K562 (cell line): ENCODE results near the gene IGSF9. TPM values are rescaled to one million over a fixed set of nuclear protein-coding genes. Genes with fewer than 3 reads are reported as not detected.

Experiments used
- CHD4 ChIP-seq: fragments of 200-600 bp; sonication (generic); IDR thresholded peaks from 3 replicates; pipeline ENCODE4 v1.6.1; 2012; ENCODE audit warnings: low read depth, mild to moderate bottlenecking, mixed read lengths, low read length, inconsistent platforms; ENCODE audit not compliant: insufficient read depth, insufficient replicate concordance, poor library complexity, severe bottlenecking
- CTBP1 ChIP-seq: fragments of 450-650 bp; IDR thresholded peaks from 2 replicates; pipeline ENCODE4 v1.6.1; 2016; ENCODE audit warnings: borderline replicate concordance
- FOXJ2 ChIP-seq: fragments of 200-800 bp; sonication (Bioruptor generic); IDR thresholded peaks from 2 replicates; pipeline ENCODE4 v1.6.1; 2016; ENCODE audit warnings: missing genetic modification characterization, missing compliant biosample characterization
- HDAC8 ChIP-seq: fragments of 450-650 bp; IDR thresholded peaks from 2 replicates; pipeline ENCODE4 v1.6.1; 2016; ENCODE audit warnings: mild to moderate bottlenecking, missing genetic modification characterization, moderate library complexity, missing compliant biosample characterization
- HSF4 ChIP-seq: fragments of 250-450 bp; sonication (Bioruptor Pico); IDR thresholded peaks from 2 replicates; pipeline ENCODE4 v2.1.2; 2022; ENCODE audit warnings: mild to moderate bottlenecking, moderate library complexity, borderline replicate concordance
- L3MBTL2 ChIP-seq: fragments of 450-650 bp; IDR thresholded peaks from 2 replicates; pipeline ENCODE4 v1.6.1; 2016; ENCODE audit warnings: mild to moderate bottlenecking, moderate library complexity
- LCOR ChIP-seq: sonication (generic); formaldehyde crosslinking; IDR thresholded peaks from 2 replicates; pipeline ENCODE4 v1.8.0; 2022; ENCODE audit warnings: mild to moderate bottlenecking, missing genetic modification reagents
- MAFK ChIP-seq: IDR thresholded peaks from 2 replicates; pipeline ENCODE4 v1.6.1; 2011; ENCODE audit warnings: low read length, improper control_type of control experiment
- MEIS2 ChIP-seq: fragments of 450-650 bp; IDR thresholded peaks from 2 replicates; pipeline ENCODE4 v1.6.1; 2014; ENCODE audit warnings: mild to moderate bottlenecking; ENCODE audit not compliant: partially characterized antibody
- PHF20 ChIP-seq: fragments of 450-650 bp; IDR thresholded peaks from 2 replicates; pipeline ENCODE4 v1.6.1; 2018; ENCODE audit not compliant: partially characterized antibody
- PKNOX1 ChIP-seq: fragments of 450-650 bp; IDR thresholded peaks from 2 replicates; pipeline ENCODE4 v1.6.1; 2016
- POLR2AphosphoS2 ChIP-seq: IDR thresholded peaks from 2 replicates; pipeline ENCODE4 v1.6.1; 2012; ENCODE audit warnings: low read length, improper control_type of control experiment
- RB1 ChIP-seq: fragments of 450-650 bp; IDR thresholded peaks from 2 replicates; pipeline ENCODE4 v1.6.1; 2017; ENCODE audit warnings: low read depth, mild to moderate bottlenecking
- SMAD4 ChIP-seq: fragments of 250-450 bp; sonication (Bioruptor Pico); conservative IDR thresholded peaks from 2 replicates; pipeline ENCODE4 v1.8.0; 2021; ENCODE audit warnings: inconsistent platforms, mild to moderate bottlenecking, moderate library complexity
- SRSF1 ChIP-seq: fragments of 200-400 bp; formaldehyde crosslinking; IDR thresholded peaks from 2 replicates; pipeline ENCODE4 v1.6.1; 2017; ENCODE audit warnings: mild to moderate bottlenecking, low read depth, low read length, moderate library complexity
- TBL1XR1 ChIP-seq, 2 experiments: IDR thresholded peaks; 2 replicates each; pipeline ENCODE4 v1.6.1; 2012; ENCODE audit warnings: improper control_type of control experiment in 2 of 2, low read length in 2 of 2, mild to moderate bottlenecking in 1 of 2
- TCF7L2 ChIP-seq: fragments of 150-350 bp; IDR thresholded peaks from 2 replicates; pipeline ENCODE4 v1.6.1; 2016; ENCODE audit warnings: low read depth, mild to moderate bottlenecking, low read length, moderate library complexity
- ZBTB7A ChIP-seq: IDR thresholded peaks from 2 replicates; pipeline ENCODE4 v1.6.1; 2011; ENCODE audit warnings: low read depth, mild to moderate bottlenecking, low read length, moderate library complexity, borderline replicate concordance; ENCODE audit not compliant: control insufficient read depth
- ZEB2 ChIP-seq: fragments of 450-650 bp; IDR thresholded peaks from 2 replicates; pipeline ENCODE4 v1.6.1; 2016
- ZHX1 ChIP-seq: fragments of 150-350 bp; conservative IDR thresholded peaks from 2 replicates; pipeline ENCODE4 v1.6.1; 2014; ENCODE audit warnings: low read length
- ZNF184 ChIP-seq: sonication (generic); formaldehyde crosslinking; IDR thresholded peaks from 2 replicates; pipeline ENCODE4 v1.5.0; 2020; ENCODE audit warnings: missing genetic modification reagents
- ZNF507 ChIP-seq: conservative IDR thresholded peaks from 2 replicates; pipeline ENCODE4 v1.6.1; 2017; ENCODE audit warnings: missing genetic modification characterization, missing compliant biosample characterization
- ZNF512 ChIP-seq: IDR thresholded peaks from 2 replicates; pipeline ENCODE4 v1.6.1; 2016; ENCODE audit warnings: missing genetic modification characterization, missing compliant biosample characterization
- ZNF764 ChIP-seq: fragments of 250-450 bp; sonication (Bioruptor Pico); IDR thresholded peaks from 2 replicates; pipeline ENCODE4 v1.4.0; 2020; ENCODE audit warnings: low read depth, mild to moderate bottlenecking, moderate library complexity
- polyA plus RNA-seq, 8 experiments: library from polyadenylated mRNA; depleted of rRNA in 4 of 8; stranded (reverse) in 5 of 8; unstranded in 3 of 8; fragments of >200 nt; fragmentation: Nextera tagmentation in 2 of 8; fragmentation: Illumina TruSeq in 1 of 8; extraction: Ambion mirVana in 2 of 8; extraction: Trizol in 1 of 8; gene quantifications; 2 replicates each; pipeline versions ENCODE4 v1.2.1 to v1.2.3, GENCODE V29; 2011 to 2014; ENCODE audit warnings: inconsistent platforms in 1 of 8, missing spikeins in 1 of 8
- total RNA-seq, 7 experiments: library from RNA; depleted of rRNA in 6 of 7; stranded (reverse); fragments of >200 nt in 6 of 7; fragmentation: Illumina TruSeq in 2 of 7; extraction: Trizol in 2 of 7; gene quantifications; 2 replicates each; pipeline versions ENCODE4 v1.2.1 to v1.2.3, GENCODE V29; 2011 to 2021; ENCODE audit warnings: low replicate concordance in 1 of 7

IGSF9 gene
- total and polyA plus RNA-seq, 9 of the 15 experiments (the other 6 are each of a cell fraction or from before 2014, with no cell fraction given) = 0.03 to 0.29 (median 0.07) TPM; not detected in 1

- TF ChIP-seq ZHX1 (no peak), CHD4 (peak; percentile 48), MAFK (no peak), ZNF764 (CRISPR knock-in tag) (no peak), SMAD4 (CRISPR knock-in tag) (peak; percentile 50; the same call in 1 of the 2 replicates), PKNOX1 (peak; percentile 21; the same call in 1 of the 2 replicates), POLR2AphosphoS2 (peak; percentile 74; the same call in 1 of the 2 replicates), LCOR (CRISPR knock-in tag) (0 out of 2 replicates have a peak, but pooled peaks have one; percentile 56), TBL1XR1 (IDR thresholded peaks at IDR 0.05; ENCODE audit: low read length in 2 of 2) (peak in 1 of 2 experiments; percentile 41; a peak in 1 of 4 replicates), MEIS2 (peak; percentile 40), HSF4 (CRISPR knock-in tag) (no peak), L3MBTL2 (no peak), ZBTB7A (peak; percentile 53; the same call in 1 of the 2 replicates), ZEB2 (0 out of 2 replicates have a peak, but pooled peaks have one; percentile 13), FOXJ2 (tag) (peak; percentile 100), TCF7L2 (no peak), RB1 (no peak; the same call in 1 of the 2 replicates), ZNF507 (tag) (no peak), ZNF184 (CRISPR knock-in tag) (no peak), ZNF512 (no peak), PHF20 (no peak), HDAC8 (no peak), CTBP1 (peak; percentile 27; the same call in 1 of the 2 replicates), SRSF1 (no peak)
Measured at GRCh38 chr1:159923203-159924024, 22.0 kb downstream of the IGSF9 start (continued).
